Neural crest cell (in vitro differentiated cells): Measurements from ENCODE around the gene ARG2. TPM values are rescaled to one million over a fixed set of nuclear protein-coding genes. Genes with fewer than 3 reads are reported as not detected.
"Not testable (repeated sequence)": the region's sequence is repeated elsewhere in the genome, so short reads cannot be mapped to it uniquely, and the experiment has no call there.

Experiments
- DNase-seq: peaks from one replicate; pipeline ENCODE4 v3.0.0; 2021; ENCODE audit warnings: low read depth, mixed read lengths, low spot score
- H3K27ac Mint-ChIP-seq: one replicate; pipeline ENCODE4 v1.8.0; 2021; ENCODE audit warnings: mild to moderate bottlenecking, mixed read lengths; ENCODE audit not compliant: unreplicated experiment
- H3K27me3 Mint-ChIP-seq: 2 replicates; pipeline ENCODE4 v1.8.0; 2021; ENCODE audit warnings: low read depth, mild to moderate bottlenecking, mixed read lengths
- H3K36me3 Mint-ChIP-seq: 2 replicates; pipeline ENCODE4 v1.8.0; 2021; ENCODE audit warnings: low read depth, mild to moderate bottlenecking, mixed read lengths
- H3K4me1 Mint-ChIP-seq: 2 replicates; pipeline ENCODE4 v1.8.0; 2021; ENCODE audit warnings: mixed read lengths
- H3K4me3 Mint-ChIP-seq: one replicate; pipeline ENCODE4 v1.8.0; 2021; ENCODE audit warnings: mild to moderate bottlenecking, mixed read lengths
- H3K9me3 Mint-ChIP-seq: 2 replicates; pipeline ENCODE4 v1.8.0; 2021; ENCODE audit warnings: mixed read lengths
- total RNA-seq: library from RNA; stranded (reverse); gene quantifications from 2 replicates; pipeline ENCODE4 v1.2.1, GENCODE V29; 2021
- TF ChIP-seq, protein P1 (sequence below): fragments of 200-600 bp; sonication (generic); conservative IDR thresholded peaks from 2 replicates; pipeline ENCODE4 v1.5.0; 2021; ENCODE audit warnings: antibody characterized with exemption, mild to moderate bottlenecking

The ARG2 gene
- total RNA-seq, 1 donor from 2014 or later = 22.2 TPM

DNA sequence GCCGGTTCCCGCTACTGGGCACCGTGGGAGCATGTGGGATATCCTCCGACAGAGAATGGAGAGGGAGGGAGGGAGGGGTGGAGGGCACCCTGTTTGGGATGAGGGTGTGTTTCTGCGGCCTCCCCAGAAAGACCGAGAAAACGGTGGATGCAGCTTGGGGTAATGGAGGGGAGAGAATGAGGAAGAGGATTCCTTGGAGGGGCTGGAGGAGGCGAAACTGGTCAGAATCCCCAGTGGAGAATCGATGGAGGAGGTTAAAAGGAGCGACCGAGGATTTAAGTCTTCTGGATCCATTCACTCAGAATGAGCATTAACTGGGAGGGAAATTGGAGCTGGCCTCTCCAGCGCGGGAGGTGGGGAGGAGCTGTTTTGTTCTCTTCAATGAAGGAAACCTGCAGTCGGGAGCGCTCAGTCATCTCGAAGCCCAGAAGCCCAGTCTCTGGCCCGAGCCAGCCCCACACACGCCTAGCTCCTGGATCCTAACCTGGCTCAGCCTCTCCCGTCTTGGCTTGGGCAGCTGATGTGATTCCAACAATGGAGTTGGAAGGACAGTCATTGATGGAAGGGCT, 581 bp downstream of the ARG2 start:
- DNase-seq = peak; percentile 10
- Mint-ChIP-seq H3K27me3 (peaks cover 7% of the 10 kb centered on the region), H3K9me3 (peaks cover 2% of the 10 kb centered on the region), H3K4me3 (peak overlapping the region; percentile 94), H3K4me1 (peaks cover 39% of the 10 kb centered on the region), H3K36me3 (peaks cover 8% of the 10 kb centered on the region), H3K27ac (peak overlapping the region; percentile 54)
- TF ChIP-seq, protein P1, sequence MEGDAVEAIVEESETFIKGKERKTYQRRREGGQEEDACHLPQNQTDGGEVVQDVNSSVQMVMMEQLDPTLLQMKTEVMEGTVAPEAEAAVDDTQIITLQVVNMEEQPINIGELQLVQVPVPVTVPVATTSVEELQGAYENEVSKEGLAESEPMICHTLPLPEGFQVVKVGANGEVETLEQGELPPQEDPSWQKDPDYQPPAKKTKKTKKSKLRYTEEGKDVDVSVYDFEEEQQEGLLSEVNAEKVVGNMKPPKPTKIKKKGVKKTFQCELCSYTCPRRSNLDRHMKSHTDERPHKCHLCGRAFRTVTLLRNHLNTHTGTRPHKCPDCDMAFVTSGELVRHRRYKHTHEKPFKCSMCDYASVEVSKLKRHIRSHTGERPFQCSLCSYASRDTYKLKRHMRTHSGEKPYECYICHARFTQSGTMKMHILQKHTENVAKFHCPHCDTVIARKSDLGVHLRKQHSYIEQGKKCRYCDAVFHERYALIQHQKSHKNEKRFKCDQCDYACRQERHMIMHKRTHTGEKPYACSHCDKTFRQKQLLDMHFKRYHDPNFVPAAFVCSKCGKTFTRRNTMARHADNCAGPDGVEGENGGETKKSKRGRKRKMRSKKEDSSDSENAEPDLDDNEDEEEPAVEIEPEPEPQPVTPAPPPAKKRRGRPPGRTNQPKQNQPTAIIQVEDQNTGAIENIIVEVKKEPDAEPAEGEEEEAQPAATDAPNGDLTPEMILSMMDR = no peak

- Mint-ChIP-seq H3K9me3 (peaks cover 2% of the 10 kb centered on the region), H3K27me3 (peaks cover 5% of the 10 kb centered on the region), H3K4me1 (peaks cover 39% of the 10 kb centered on the region), H3K4me3 (peak overlapping the region; percentile 75), H3K27ac (no peak overlapping the region), H3K36me3 (peaks cover 8% of the 10 kb centered on the region)
- TF ChIP-seq, protein P1 = no peak
- no peak for DNase-seq
Measured at GRCh38 chr14:67622675-67623074, 3.0 kb downstream of the ARG2 start.

DNA sequence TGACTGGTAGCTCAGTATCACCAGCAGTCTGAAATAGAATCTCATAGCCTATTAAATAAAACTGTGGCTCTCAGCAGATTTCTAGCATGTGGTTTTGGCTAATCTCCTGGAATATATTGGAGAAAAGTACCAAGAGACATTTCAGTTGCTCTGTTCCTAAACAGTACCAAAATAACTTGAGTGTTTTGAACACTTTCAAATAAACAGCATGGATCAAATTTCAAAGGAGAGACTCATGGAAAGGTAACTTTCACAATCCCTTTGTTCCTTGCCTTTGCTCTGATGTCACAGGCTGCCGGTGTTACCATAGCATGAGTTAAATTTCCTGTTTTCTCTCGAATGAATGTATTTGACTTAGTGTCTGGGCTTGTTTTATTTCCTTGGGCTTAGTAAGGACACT, 3.4 kb downstream of the ARG2 start:
- Mint-ChIP-seq H3K27ac (no peak overlapping the region), H3K4me3 (peak overlapping the region; percentile 75), H3K27me3 (peaks cover 5% of the 10 kb centered on the region), H3K9me3 (peaks cover 2% of the 10 kb centered on the region), H3K36me3 (peaks cover 8% of the 10 kb centered on the region), H3K4me1 (peaks cover 39% of the 10 kb centered on the region)
- TF ChIP-seq, protein P1 = no peak
- no peak for DNase-seq

DNA sequence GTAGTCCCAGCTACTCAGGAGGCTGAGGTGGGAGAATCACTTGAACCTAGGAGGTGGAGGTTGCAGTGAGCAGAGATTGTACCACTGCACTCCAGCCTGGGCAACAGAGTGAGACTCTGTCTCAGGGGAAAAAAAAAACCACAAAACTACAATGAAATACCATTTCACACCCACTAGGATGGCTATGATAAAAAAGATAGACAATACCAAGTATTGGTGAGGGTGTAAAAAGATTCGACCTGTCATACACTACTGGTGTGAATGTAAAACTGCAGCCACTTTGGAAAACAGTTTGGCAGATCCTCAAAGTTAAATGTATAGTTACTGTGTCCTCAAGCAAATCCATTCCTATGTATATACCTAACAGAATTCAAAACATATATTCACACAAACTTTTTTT, 6.4 kb downstream of the ARG2 start:
- DNase-seq, H3K9me3 Mint-ChIP-seq, H3K27ac Mint-ChIP-seq, H3K4me3 Mint-ChIP-seq, H3K27me3 Mint-ChIP-seq: not testable (repeated sequence)
- H3K4me1 Mint-ChIP-seq = peaks cover 14% of the 10 kb centered on the region
- H3K36me3 Mint-ChIP-seq = peaks cover 12% of the 10 kb centered on the region

DNA sequence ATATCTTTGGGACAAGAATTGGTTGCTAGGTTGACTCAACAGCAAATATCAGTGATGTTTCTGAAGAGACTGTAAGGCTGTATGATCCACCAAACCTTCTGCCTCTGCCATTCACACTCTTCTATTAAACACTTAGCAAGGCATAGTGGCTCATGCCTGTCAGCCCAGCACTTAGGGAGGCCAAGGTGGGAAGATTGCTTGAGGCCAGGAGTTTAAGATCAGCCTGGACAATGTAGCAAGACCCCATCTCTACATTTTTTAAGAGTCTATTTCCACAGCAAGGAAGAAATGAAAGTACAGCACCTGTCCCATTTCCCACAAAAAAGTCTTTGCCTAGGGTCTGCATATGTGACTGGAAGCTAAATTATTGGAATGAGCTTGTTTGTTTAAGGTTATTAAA, 7.8 kb downstream of the ARG2 start:
- H3K4me1 Mint-ChIP-seq = peaks cover 8% of the 10 kb centered on the region
- H3K27me3 Mint-ChIP-seq = no peaks in the 10 kb centered on the region
- peaks cover 17% of the 10 kb centered on the region for H3K36me3 Mint-ChIP-seq
- no peak overlapping the region for H3K27ac Mint-ChIP-seq
- no peak for DNase-seq
- H3K4me3 Mint-ChIP-seq = no peak overlapping the region
- peaks cover 2% of the 10 kb centered on the region for H3K9me3 Mint-ChIP-seq
- TF ChIP-seq, protein P1 = no peak

- Mint-ChIP-seq H3K9me3 (no peaks in the 10 kb centered on the region), H3K27ac (no peak overlapping the region), H3K27me3 (no peaks in the 10 kb centered on the region), H3K4me3 (no peak overlapping the region), H3K36me3 (peaks cover 9% of the 10 kb centered on the region), H3K4me1 (no peaks in the 10 kb centered on the region)
- DNase-seq = no peak
- TF ChIP-seq, protein P1 = no peak
Measured at GRCh38 chr14:67630186-67630585, 10.5 kb downstream of the ARG2 start.
